Testis (tissue), 2 donors: ENCODE measurements around the gene UVRAG.

ENCODE experiments used
- CTCF ChIP-seq, 3 experiments: fragments of 450-650 bp in 2 of 3; fragments of 200-600 bp in 1 of 3; sonication (generic) in 1 of 3; IDR thresholded peaks; one replicate each; pipeline ENCODE4 v1.5.1; 2016 to 2019; ENCODE audit warnings: antibody characterized with exemption in 3 of 3, mild to moderate bottlenecking in 2 of 3, moderate library complexity in 1 of 3
- POLR2A ChIP-seq: fragments of 450-650 bp; IDR thresholded peaks from one replicate; pipeline ENCODE4 v1.6.1; 2017; ENCODE audit warnings: antibody characterized with exemption, mild to moderate bottlenecking, moderate library complexity

DNA sequence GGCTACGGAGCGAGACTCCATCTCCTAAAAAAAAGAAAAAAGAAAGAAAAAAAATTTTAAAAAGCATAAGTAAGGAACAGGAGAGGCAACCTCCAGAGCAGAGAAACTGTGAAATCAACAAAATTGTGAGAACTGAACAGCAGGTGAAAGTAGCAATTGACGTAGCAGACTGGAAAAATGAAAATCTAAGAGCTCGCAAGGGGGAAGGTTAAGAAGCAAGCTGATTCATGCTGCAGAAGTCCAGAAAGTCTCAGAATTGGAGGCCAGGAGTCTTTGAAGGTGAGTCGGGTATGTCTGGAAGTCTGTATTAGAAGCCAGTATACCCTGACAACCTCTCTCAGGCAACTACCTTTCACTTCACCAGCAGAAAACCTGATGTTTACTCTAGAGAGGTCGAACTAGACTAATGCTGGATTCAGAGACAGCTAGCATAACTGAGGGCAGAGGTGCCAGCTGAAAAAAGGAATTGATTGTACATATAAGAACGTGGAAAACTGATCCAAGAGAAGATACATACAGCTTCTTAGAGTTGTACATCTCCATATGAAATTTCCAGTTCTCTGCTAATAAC lies 229.8 kb downstream of the UVRAG start:
- TF ChIP-seq CTCF (IDR thresholded peaks at IDR 0.05) (no peak), POLR2A (no peak)
